Raji (cell line): ENCODE results near the gene ZNF695.

Source experiments
- POLR2A ChIP-seq: IDR thresholded peaks from 2 replicates; pipeline ENCODE4 v1.6.1; 2011; ENCODE audit warnings: low read depth, low read length, control low read depth; ENCODE audit not compliant: insufficient read depth

Gene ZNF695

DNA sequence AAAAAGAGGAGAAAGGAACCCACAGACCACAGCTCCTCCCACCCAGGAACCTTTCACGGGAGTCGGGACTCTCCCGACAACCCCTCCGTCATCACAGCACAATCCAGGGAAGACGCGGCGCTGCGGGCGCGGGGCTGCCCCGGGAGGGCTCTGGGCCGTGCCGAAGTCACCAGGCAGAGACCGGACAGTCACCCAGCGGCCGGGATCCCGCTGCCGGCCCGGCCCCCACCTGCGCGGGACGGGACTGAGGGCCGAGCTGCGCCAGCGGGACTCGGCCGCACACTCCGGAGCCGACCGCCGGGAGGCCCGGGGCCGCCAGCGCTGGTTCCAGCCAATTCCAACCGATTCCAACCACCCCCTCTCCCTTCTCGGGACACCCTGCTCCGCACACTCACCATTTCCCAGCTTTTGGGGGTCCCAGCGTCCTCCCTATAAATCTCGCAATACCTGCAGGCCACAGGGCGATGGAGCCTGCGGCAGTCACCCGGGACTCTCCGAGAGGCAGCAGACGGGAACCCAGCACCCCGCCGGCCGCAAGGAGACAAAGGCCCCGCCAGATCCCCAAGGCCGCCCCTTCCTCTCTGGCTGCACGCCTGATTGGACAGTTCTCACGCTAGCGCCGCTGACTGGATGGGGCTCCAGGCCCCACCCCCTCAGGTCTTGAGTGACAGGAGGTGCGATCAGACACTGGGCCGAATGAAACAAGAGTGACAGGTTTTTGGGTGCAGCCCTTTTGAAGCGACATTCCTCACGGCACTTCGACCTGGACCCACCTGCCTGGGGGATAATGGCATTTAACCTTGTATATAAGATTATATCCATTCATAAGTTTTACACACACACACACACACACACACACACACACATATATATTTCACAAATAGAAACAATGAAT lies at the start of gene ZNF695:
Gene ZNF695, minus strand, starts transcription at position 547 of the 895 bp plus-strand sequence. Its CDS starts 149 bp downstream, at position 398.
- TF ChIP-seq POLR2A = peak; percentile 75

DNA sequence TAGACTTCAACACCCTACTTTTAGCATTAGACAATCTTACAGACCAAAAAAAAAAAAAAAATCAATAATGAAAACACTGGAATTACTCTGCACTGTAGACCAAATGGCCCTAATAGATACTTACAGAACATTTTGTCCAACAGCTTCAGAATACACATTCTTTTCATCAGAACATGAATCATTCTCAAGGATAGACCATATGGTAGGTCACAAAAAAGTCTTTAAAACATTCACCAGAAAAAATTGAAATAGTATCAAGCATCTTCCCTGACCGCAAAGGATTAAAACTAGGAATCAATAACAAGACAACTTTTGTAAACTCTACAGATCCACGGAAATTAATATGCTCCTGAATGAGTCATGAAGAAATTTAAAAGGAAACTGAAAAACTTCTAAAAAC lies 48.2 kb upstream of the ZNF695 start:
- TF ChIP-seq POLR2A = no peak

DNA sequence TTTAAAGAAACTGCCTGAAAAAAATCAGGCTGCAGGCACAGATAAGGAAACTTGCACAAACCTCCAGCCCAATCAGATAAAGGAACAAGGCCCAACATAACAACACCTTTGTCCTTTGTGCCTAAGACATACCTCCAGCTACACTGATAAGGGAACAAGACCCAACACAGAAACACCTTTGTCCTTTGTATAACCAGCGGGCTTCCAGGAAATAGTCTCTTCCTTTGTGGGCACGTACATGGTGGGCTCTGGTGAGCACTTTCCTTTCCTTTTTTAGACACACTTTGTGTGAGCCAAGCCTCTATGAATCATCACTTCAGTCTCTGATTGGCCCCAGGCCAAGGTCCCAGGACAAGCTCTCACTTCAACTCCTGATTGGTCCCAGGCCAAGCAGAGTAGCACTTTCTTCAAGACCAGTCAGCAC lies 47.1 kb upstream of the ZNF695 start:
- TF ChIP-seq POLR2A = no peak

DNA sequence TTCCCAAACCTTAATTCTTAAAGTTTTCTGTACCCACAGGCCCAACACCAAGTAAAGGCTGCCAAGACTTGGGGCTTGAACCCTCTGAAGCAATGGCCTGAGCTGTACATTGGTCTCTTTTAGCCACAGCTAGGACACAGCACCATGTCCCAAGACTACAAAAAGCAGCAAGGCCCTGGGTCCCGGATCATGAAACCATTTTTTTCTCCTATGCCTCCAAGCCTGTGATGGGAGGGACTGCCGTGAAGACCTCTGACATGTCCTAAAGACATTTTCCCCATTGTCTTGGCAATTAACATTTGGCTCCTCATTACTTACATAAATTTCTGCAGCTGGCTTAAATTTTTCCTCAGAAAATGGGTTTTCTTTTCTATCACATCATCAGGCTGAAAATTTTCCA lies 39.8 kb upstream of the ZNF695 start:
- TF ChIP-seq POLR2A = no peak

DNA sequence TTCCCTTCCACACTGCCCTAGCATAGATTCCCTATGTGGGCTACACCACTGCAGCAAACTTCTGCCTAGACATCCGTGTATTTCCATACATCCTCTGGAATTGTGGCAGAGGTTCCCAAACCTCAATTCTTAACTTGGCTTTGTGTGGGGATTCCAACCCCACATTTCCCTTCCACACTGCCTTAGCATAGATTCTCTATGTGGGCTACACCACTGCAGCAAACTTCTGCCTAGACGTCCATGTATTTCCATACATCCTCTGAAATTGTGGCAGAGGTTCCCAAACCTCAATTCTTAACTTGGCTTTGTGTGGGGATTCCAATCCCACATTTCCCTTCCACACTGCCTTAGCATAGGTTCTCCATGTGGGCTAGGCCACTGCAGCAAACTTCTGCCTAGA lies 39.4 kb upstream of the ZNF695 start:
- TF ChIP-seq POLR2A = no peak

DNA sequence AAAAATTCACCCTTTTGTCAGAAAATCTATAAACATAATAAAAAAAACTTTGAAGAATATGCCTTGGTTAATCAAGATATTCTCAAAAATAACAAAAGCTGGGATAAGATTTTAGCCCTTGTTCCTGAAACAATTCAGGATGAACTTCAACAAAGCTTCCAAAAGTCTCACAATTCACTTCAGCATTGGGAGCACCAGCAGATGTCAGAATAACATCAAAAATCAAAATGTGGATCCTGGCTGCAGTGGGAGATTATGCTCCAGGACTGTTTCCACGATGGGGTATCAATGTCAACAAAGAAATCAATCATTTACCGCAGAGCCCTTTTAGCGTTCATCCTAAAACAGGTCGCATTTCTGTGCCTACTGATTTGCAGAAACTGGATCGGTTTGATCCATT lies 35.5 kb upstream of the ZNF695 start:
- no peak for TF ChIP-seq POLR2A

DNA sequence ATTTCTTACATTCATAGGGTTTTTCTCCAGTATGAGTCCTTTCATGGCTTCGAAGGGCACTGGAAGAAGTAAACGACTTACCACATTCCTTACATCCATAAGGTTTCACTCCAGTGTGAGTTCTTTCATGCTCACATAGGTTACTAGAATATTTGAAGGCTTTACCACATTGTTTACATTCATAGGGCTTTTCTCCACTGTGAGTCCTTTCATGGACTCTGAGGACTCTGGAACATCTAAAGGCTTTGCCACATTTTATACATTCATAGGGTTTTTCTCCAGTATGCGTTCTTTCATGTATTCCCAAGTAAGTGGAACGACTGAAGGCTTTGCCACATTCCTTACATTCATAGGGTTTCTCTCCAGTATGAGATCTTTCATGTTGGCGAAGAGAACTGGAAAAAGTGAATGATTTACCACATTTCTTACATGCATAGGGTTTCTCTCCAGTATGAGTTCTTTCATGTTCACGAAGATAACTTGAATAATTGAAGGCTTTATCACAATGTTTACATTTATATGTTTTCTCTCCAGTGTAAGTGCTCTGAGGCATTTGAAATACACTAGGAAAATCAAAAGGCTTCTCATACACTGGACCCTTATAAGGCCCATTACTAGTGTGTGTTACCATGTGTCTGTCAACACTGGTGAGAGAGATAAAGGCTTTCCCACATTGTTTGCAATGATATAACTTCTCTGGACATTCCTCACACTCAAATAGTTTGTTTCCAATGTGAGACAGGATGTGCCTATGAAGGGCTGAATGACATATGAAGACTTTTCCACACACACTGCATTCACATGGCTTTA lies 29.9 kb upstream of the ZNF695 start:
- TF ChIP-seq POLR2A = no peak

DNA sequence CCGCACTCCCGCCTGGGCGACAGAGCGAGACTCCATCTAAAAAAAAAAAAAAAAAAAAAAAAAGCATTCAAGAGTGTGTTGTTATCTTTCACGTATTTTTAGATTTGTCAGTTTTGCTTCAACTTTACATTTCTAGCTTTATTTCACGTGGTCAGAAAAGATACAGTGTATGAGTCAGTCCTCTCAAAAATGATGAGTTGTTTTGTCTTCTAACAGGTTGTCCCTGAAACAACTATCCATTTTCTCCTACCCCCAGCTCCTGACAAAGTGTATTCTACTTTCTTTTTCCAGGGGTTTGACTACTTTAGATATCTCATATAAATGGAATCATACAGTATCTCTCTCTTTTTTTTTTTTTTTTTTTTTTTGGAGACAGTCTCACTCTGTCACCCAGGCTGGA lies 5.5 kb upstream of the ZNF695 start:
- TF ChIP-seq POLR2A = no peak

DNA sequence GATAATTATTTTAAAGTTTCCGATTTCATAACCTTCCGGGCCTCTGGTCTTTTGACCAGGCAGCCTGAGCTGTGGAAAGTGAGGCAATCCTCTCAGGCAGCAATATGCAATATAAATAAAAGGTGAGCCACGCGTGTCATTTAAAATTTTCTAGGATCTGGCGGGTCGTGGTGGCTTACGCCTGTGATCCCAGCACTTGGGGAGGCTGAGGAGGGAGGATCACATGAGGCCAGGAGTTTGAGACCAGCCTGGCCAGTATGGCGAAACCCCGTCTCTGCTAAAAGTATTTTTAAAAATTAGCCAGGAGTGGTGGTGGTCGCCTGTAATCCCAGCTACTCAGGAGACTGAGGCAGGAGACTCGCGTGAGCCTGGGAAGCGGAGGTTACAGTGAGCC lies 546 bp upstream of the ZNF695 start:
- TF ChIP-seq POLR2A = no peak

DNA sequence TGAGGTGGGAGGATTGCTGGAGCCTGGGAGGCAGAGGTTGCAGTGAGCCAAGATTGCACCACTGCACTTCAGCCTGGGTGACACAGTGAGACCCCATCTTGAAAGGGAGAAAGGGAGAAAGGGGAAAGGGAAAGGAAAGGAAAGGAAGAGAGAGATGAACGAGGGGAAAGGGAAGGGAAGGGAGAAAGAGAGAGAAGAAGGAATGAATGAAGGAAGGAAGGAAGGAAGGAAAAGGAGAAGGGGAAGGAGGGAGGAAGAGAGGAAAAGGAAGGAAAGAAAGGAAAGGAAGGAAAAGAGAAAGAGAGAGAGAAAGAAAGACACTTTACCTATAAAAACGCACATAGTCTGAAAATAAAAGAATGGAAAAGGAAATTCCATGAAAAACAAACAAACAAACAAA lies 18.0 kb downstream of the ZNF695 start:
- no peak for TF ChIP-seq POLR2A

DNA sequence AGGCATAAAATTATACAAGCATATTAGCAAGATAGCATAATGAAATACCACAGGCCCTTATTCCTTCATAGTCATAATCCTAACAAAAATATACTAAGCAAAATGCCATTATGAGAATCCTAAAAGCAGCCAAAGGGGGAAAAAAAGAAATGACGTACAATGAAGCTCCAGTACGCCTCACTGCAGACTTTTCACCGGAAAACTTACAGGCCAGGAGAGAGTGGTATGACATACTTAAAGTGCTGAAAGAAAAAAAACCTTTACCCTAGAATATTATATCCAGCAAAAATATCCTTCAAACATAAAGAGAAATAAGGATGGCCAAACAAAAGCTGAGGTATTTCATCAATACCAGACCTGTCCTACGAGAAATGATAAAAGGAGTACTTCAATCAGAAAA lies 19.5 kb downstream of the ZNF695 start:
- TF ChIP-seq POLR2A = no peak

DNA sequence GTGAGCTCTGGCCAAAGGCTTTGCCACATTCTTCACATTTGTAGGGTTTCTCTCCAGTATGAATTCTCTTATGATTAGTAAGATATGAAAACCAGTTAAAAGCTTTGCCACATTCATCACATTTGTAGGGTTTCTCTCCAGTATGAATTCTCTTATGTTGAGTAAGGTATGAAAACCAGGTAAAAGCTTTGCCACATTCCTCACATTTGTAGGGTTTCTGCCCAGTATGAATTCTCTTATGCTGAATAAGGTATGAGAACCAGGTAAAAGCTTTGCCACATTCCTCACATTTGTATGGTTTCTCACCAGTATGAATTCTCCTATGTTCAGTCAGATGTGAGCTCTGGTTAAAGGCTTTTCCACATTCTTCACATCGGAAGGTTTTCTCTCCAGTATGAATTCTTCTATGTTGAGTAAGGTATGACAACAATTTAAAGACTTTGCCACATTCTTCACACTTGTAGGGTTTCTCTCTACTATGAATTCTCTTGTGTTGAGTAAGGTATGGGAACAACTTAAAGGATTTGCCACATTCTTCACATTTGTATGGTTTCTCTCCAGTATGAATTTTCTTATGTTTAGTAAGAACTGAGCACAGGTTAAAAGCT lies 20.7 kb downstream of the ZNF695 start:
- no peak for TF ChIP-seq POLR2A

DNA sequence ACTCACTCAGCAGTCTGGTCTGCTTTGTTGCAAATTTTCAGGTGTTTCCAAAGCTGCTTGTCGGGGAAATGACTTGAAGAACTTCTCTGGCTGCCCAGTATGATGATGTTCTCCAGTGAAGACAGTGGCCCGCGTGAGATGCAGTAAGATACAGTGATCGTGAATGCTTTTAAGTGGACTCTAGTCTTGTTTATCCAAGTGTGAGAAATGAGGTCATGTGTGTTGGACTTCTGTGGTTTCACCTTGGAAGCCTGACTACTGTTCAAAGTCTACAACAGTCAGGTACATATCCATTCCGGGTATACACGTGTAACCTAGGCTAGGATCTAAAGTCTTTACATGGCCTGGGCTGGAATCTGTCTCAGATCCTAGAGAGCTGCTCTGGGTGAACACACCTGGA lies 29.1 kb downstream of the ZNF695 start:
- TF ChIP-seq POLR2A = no peak

DNA sequence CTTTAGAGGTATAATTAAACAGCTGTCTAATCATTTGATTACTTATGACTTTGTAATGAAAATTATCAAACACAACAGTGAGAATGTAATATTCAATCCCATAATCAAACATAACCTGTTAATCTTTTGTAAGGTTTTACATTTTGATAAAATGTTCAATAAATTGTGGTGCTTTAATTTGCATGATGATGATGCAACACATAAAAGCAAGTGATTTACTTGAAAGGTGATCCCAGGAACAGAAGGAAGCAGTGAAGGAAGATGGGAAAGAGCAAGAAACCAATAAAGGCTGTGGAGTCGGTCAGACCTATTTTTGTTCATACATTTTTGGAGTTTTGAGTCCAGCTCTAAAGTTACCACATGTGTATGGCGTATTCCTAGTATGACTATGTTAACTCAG lies 29.6 kb downstream of the ZNF695 start:
- no peak for TF ChIP-seq POLR2A

DNA sequence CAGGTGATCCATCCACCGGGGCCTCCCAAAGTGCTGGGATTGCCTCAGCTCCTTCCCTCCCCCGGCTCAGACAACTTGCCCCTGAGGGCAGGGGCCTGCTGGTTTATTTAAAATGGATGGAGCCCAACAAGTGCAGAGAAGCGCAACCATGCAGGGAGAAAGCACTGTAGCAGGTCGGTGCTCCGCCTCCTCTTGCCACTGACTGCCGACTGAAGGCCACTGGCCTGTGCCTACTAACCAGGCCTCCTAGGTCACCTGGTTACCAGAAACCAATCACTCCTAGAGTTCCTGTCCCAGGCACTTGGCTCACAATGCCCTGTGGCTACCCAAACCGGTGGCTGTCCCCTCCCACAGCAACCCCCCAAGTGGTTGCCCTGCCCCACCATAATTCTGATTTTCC lies 35.9 kb downstream of the ZNF695 start:
- TF ChIP-seq POLR2A = no peak
